GM20000 (cell line): ENCODE results near the gene COL27A1.

Experiments
- DNase-seq: peaks from one replicate; pipeline ENCODE4 v3.0.0; 2012; ENCODE audit warnings: low spot score
- TF ChIP-seq, protein P1 (sequence below): IDR thresholded peaks from 2 replicates; pipeline ENCODE4 v1.5.1; 2012; ENCODE audit warnings: mild to moderate bottlenecking, control low read depth; ENCODE audit errors: extremely low read depth, missing control alignments

Gene COL27A1

GRCh38 chr9:114287763-114288192 is 132.4 kb downstream of the COL27A1 start:
- TF ChIP-seq, protein P1, sequence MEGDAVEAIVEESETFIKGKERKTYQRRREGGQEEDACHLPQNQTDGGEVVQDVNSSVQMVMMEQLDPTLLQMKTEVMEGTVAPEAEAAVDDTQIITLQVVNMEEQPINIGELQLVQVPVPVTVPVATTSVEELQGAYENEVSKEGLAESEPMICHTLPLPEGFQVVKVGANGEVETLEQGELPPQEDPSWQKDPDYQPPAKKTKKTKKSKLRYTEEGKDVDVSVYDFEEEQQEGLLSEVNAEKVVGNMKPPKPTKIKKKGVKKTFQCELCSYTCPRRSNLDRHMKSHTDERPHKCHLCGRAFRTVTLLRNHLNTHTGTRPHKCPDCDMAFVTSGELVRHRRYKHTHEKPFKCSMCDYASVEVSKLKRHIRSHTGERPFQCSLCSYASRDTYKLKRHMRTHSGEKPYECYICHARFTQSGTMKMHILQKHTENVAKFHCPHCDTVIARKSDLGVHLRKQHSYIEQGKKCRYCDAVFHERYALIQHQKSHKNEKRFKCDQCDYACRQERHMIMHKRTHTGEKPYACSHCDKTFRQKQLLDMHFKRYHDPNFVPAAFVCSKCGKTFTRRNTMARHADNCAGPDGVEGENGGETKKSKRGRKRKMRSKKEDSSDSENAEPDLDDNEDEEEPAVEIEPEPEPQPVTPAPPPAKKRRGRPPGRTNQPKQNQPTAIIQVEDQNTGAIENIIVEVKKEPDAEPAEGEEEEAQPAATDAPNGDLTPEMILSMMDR: no peak
- DNase-seq: no peak

- DNase-seq: no peak
- TF ChIP-seq, protein P1: no peak
Observed at GRCh38 chr9:114288193-114289091, 133.1 kb downstream of the COL27A1 start.

- TF ChIP-seq, protein P1: no peak
- DNase-seq: no peak
Observed at GRCh38 chr9:114289106-114289505, 133.8 kb downstream of the COL27A1 start.

DNA sequence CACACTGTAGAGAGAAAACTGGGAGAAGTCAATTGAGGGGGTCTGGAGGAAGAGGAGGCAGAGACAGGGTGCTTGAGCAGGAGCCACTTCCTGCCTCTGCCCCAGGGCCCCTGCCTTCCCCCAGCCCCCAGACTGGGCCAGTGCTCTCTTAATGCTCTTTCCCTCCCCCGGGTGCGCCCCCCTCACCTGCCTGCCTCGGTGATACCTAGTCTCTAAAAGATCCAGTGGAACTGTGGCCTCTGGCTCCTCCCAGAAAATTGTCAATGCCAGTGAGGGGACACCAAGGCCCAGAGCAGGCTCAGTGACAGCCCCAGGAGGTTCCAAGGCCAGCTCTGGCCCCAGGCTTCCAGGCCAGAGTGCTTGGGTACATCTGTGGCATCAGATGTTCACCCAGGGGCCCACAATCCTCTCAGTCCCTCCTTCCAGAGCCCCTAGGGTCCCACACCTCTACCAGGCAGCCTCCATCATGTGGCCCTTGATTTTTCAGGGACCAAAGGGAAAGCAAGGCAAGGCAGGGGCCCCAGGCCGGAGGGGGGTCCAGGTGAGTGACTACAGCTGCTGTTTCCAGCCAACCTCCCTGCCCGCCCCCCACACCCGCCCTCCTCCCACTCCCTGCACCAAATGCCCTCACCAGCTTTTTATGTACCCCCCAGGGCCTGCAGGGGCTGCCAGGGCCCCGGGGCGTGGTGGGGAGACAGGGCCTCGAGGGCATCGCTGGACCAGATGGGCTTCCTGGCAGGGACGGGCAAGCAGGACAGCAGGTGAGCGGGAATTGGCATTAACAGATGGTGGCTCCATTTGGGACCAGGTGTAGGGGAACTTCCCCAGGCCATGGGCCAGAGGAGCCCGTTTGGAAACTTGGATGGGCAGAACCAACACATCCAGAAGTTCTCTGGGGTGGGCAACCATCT is 134.5 kb downstream of the COL27A1 start:
- TF ChIP-seq, protein P1: no peak
- DNase-seq: no peak

DNA sequence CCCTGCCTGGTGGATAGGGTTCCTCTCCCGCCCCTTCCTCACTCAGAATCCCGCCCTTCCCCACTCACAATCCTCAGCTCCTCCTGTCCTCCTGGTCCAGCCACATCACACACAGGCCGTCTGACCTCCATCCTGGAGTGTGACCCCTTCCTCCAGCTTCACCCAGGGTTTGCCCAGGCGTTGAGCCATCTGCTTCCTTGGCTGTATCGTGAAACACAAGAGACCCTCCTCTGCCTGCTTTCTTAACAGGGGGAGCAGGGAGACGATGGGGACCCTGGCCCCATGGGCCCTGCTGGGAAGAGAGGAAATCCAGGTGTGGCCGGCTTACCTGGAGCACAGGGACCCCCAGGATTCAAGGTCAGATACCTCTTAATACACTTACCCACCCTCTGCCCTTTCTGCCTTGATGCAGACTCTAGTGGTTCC is 135.2 kb downstream of the COL27A1 start:
- TF ChIP-seq, protein P1: no peak
- no peak for DNase-seq

- peak; percentile 73 for DNase-seq
- TF ChIP-seq, protein P1: peak; percentile 72
Observed at GRCh38 chr9:114291064-114291474, 135.7 kb downstream of the COL27A1 start.
